Activated CD4-positive, alpha-beta T cell treated with anti-CD3 and anti-CD28 coated beads, Interleukin-2, Interleukin-4, amounts not matched to agents 100 ng/mL and 50 ng/mL, durations not matched to agents 16 hours and 8 hours (primary cell): Measurements from ENCODE around the gene SMARCB1.
A peak's percentile ranks its signal among the peaks of the same experiment; 100 is the strongest.

Experiments used
- DNase-seq: peaks from one replicate; pipeline ENCODE4 v3.0.0-alpha.2; 2020; ENCODE audit warnings: low spot score

The SMARCB1 gene

GRCh38 chr22:23762842-23763578 lies 23.8 kb upstream of the SMARCB1 start, which contains the start of gene C22orf15:
Gene C22orf15 (plus strand): TSS chr22:23762990. CDS start chr22:23763307, 317 bp downstream.
- DNase-seq, result no peak

GRCh38 chr22:23763579-23763945 lies 23.2 kb upstream of the SMARCB1 start:
- DNase-seq, result peak; percentile 37

- DNase-seq, result no peak
Observed at GRCh38 chr22:23763954-23764353, 22.8 kb upstream of the SMARCB1 start.

- DNase-seq, result no peak
Observed at GRCh38 chr22:23764899-23765881, 21.6 kb upstream of the SMARCB1 start.

GRCh38 chr22:23767303-23767672 lies 19.5 kb upstream of the SMARCB1 start:
- no peak for DNase-seq

GRCh38 chr22:23767673-23768548 lies 18.9 kb upstream of the SMARCB1 start, which contains the start of gene CHCHD10:
Gene CHCHD10 (minus strand): TSS chr22:23767972. CDS start chr22:23767874, 98 bp downstream.
- DNase-seq, result peak; percentile 79

GRCh38 chr22:23769321-23769965 lies 17.3 kb upstream of the SMARCB1 start:
- no peak for DNase-seq

- DNase-seq, result no peak
Observed at GRCh38 chr22:23772315-23772648, 14.5 kb upstream of the SMARCB1 start.

- no peak for DNase-seq
Observed at GRCh38 chr22:23772649-23773473, 13.9 kb upstream of the SMARCB1 start, which contains the start of gene MMP11. Gene MMP11 (plus strand): TSS chr22:23772849. CDS start chr22:23772871, 22 bp downstream.

GRCh38 chr22:23773483-23774113 lies 13.2 kb upstream of the SMARCB1 start:
- DNase-seq, result no peak

GRCh38 chr22:23774114-23774921 lies 12.4 kb upstream of the SMARCB1 start:
- no peak for DNase-seq

GRCh38 chr22:23774922-23775436 lies 11.8 kb upstream of the SMARCB1 start:
- DNase-seq, result no peak

GRCh38 chr22:23775779-23776375 lies 10.9 kb upstream of the SMARCB1 start:
- no peak for DNase-seq

GRCh38 chr22:23777776-23778576 lies 8.8 kb upstream of the SMARCB1 start:
- DNase-seq, result no peak

- no peak for DNase-seq
Observed at GRCh38 chr22:23778577-23778900, 8.2 kb upstream of the SMARCB1 start.

GRCh38 chr22:23779083-23779482 lies 7.7 kb upstream of the SMARCB1 start:
- DNase-seq, result no peak

GRCh38 chr22:23779731-23780130 lies 7.0 kb upstream of the SMARCB1 start:
- no peak for DNase-seq
